CD4-positive, alpha-beta T cell treated with Interleukin-1 beta for 1 hour (primary cell): ENCODE measurements around the gene ADGRG4.
"Not testable (repeated sequence)": the region's sequence is repeated elsewhere in the genome, so short reads cannot be mapped to it uniquely, and the experiment has no call there.

Experiments
- DNase-seq, 2 donors: peaks; one replicate each; pipeline ENCODE4 v3.0.0-alpha.2; 2020 to 2022

ADGRG4 gene, protein sequence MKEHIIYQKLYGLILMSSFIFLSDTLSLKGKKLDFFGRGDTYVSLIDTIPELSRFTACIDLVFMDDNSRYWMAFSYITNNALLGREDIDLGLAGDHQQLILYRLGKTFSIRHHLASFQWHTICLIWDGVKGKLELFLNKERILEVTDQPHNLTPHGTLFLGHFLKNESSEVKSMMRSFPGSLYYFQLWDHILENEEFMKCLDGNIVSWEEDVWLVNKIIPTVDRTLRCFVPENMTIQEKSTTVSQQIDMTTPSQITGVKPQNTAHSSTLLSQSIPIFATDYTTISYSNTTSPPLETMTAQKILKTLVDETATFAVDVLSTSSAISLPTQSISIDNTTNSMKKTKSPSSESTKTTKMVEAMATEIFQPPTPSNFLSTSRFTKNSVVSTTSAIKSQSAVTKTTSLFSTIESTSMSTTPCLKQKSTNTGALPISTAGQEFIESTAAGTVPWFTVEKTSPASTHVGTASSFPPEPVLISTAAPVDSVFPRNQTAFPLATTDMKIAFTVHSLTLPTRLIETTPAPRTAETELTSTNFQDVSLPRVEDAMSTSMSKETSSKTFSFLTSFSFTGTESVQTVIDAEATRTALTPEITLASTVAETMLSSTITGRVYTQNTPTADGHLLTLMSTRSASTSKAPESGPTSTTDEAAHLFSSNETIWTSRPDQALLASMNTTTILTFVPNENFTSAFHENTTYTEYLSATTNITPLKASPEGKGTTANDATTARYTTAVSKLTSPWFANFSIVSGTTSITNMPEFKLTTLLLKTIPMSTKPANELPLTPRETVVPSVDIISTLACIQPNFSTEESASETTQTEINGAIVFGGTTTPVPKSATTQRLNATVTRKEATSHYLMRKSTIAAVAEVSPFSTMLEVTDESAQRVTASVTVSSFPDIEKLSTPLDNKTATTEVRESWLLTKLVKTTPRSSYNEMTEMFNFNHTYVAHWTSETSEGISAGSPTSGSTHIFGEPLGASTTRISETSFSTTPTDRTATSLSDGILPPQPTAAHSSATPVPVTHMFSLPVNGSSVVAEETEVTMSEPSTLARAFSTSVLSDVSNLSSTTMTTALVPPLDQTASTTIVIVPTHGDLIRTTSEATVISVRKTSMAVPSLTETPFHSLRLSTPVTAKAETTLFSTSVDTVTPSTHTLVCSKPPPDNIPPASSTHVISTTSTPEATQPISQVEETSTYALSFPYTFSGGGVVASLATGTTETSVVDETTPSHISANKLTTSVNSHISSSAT (N-terminal part only)

DNA sequence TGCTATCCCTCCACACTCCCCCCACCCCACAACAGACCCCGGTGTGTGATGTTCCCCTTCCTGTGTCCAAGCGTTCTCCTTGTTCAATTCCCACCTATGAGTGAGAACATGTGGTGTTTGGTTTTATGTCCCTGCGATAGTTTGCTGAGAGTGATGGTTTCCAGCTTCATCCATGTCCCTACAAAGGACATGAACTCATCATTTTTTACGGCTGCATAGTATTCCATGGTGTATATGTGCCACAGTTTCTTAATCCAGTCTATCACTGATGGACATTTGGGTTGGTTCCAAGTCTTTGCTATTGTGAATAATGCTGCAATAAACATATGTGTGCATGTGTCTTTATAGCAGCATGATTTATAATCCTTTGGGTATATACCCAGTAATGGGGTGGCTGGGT, at the start of gene ADGRG4:
Gene ADGRG4, plus strand, starts transcription at position 243 of the 400 bp plus-strand sequence. CDS start 7,815 bp downstream, outside the sequence.
- DNase-seq, result not testable (repeated sequence)

DNA sequence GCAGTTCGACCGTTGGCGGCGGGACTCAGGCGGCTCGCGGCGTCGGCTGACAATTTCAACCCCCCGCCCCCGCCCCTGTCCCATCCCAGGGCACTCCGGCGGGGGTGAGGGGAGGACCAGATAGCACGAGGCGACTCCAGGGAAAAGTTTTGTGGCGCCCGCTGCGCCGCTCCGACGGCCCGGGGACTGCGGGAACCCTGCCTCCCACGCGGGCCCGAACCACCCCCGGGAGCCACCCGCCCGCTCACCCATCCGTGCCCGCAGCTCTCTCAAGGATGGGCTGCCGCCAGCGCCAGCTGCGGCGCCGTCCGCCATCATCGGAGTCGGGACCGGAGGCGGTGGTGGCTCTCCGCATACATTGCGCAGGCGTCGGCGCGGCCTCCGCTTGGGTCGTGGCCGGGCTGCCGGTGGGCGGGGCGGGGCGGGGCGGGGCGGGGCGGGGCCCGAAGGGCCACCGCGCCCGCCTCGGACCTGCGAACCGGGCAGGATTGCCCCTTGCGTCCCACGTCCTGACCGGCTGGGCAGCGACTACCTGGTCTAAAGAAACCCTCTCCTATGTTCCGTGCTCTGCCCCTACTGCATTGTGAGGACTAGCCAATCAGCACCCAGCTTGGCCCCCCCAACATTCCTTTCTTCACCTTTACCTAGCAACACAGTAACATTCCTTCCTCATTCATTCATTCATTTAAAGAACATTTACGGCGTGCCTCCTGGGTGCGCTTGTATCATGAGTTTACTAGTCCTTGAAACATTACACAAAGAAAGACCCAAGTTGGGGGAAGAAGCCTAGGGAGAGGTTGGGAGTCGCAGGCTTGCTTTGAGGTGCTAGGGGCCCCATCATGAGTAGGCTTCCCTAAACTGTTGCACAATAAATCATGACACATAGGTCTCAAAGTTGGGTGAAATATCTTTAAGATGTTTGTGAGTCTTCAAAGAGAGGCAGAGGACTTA, 49.4 kb upstream of the ADGRG4 start, which contains the start of gene MAP7D3:
Gene MAP7D3, minus strand, starts transcription at position 360 of the 951 bp plus-strand sequence. Its CDS starts 42 bp downstream, at position 318.
- DNase-seq, result peak; percentile 73 to 79

DNA sequence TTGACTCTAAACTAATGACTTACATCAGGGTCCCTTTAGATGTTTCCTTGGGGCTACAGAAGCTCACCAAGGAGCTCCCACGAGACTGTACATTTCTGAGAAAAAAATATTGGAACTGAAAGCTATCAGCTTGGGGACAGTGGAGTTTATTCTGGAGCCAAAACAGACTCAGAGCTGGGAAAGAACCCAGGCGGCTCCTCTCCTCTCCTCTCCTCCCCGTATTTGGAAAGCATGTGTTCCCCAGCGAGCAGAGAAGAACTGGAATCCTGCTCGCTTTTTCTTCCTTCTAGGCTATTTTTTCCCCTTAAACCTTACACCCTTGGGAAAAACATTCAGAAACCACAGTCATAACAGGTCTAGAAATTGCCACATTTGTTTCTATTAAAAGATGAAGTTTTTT, 45.2 kb upstream of the ADGRG4 start:
- DNase-seq, result no peak

DNA sequence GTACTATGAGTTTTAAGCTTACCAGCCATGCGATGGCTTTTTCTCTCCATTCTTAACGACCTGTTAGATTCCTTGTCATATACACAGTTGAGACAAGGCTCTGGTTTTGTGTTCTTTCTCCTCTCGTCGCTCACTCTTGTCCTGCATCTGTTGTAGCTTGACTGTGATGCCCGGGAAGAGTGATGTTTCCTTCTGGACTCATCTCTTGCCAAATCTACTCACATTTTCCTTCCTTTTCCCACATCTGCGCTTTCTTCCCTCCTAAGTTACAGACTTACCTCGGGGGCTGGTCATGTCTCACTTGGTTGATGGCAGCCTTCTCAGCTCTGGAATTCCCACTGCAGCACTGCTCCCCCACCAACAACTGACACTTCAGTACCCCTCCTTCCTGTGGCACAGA, 44.7 kb upstream of the ADGRG4 start:
- no peak for DNase-seq

DNA sequence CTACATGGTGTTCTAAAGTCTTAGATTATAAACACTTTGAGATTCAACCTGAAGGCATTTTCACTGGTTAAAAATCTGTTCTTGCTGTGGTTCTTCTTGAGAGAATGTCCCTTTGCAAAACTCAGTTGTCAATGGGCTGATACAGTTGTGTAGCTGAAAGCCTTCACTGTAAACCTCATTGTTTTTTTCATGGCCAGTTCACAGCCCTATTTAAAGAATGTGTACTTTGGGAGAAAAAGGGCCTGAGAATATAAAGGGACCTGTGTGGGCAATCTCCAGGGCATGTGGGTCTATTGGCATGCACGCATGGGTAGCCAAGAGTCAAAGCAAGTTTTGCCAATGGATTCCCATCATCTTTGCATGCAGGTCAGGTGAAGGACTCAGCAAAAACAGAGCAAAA, 41.8 kb upstream of the ADGRG4 start:
- DNase-seq, result no peak

DNA sequence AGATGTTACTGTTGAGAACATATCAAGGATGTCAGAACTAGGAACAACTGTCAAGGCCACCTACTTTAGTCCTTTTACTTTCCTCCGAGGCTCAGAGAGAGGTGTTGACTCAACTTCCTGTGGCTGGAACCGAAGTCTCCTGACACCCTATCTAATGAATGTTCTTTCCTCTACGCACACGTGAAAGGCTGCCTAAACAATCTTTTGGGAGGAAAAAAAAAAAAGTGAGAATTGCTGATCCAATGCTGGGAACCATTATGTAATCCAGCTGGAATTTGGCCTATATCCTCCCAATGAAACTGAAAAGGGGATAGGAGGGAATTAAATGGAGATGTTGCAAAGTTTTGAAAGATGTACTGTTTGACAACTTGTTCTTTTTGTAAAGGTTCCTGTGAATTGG, 41.2 kb upstream of the ADGRG4 start:
- peak in 1 of 2 donors; percentile 11 for DNase-seq

DNA sequence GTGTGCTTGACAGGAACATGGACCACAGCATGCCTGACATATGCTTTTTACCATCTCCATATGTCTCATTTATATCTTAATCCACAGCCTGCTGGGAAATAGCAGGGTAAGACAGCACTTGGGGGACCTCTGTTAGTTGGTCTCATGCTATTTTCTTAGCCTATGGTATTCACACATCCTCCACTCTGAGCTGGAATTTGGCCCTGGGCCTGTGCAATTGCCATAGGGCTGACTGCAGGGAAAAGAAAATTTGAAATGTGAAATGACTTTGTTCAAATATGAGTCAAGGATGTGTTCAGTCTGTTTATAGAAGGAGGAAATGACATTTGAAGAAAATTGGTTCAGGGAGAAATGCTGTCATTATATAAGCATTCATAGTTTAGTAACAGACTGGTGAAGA, 40.0 kb upstream of the ADGRG4 start:
- DNase-seq, result no peak

DNA sequence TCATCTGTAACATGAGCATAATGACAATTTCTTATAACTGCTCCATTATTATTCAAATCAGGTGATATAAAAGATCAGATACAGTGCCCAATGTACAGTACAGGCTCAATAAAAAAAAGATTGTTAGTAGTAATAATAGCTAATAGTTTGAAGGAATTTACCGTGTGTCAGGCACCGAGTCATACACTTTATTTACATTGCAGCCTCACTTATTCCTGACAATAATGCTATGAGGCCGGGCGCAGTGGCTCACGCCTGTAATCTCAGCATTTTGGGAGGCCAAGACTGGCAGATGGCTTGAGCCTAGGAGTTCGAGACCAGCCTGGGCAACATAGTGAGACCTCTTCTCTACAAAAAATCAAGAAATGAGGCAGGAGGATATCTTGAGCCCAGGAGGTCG, 39.4 kb upstream of the ADGRG4 start:
- DNase-seq, result no peak

DNA sequence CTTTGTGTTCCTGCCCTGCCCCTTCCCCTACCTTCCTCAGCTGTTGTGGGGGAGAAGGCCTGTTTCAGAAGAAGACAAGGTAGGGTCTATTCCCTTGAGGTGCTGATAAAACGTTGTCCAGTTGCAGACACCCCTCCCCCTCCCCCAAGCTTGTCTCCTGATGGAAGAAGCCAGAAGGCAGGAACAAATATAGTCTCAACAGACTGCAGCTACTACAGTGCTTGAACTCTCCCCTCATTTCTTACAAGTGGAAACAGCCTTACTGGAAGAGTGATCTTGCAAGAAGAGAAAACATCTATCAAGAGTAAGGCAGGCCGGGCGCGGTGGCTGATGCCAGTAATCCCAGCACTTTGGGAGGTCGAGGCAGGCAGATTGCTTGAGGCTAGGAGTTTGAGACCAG, 38.5 kb upstream of the ADGRG4 start:
- DNase-seq, result no peak

DNA sequence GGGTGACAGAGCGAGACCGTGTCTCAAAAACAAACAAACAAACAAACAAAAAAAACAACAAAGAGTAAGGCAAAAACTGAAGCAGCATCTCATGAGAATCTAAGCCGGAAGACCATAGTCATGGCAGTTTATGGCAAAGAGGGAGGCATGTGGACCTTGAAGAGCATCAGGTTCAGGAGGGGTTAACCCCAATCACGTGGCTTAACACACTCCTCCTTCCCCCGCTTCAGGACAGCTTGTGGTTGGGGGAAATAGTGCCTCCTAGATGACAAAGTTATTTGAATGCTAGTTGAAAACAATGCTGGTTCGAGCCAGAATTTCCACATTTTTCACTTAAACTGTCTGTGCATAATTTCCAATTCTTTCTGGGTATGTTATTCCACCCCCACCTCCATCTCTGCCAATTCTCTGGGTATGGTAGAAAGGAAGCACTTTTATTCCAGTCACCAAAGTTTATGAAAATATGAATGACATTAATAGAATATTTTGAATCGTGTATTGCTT, 37.9 kb upstream of the ADGRG4 start:
- no peak for DNase-seq

DNA sequence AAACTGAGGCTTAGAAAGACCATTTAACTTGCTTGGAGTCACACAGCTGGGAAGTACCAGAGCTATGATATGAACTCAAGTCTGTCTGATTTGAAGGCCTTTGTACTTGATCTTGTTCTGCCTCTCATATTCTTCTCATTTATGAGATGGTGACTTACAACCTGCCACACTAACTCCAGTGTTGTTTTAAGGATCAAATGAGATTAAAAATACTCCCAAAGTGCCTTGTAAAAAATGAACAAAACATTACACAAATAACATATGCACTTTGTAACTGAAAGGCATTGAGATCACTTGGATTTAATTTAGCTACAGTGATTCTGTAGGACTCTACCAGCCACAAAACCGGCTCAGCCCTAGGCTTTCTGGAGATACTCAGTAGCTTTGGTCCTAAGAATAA, 33.9 kb upstream of the ADGRG4 start:
- DNase-seq, result no peak

DNA sequence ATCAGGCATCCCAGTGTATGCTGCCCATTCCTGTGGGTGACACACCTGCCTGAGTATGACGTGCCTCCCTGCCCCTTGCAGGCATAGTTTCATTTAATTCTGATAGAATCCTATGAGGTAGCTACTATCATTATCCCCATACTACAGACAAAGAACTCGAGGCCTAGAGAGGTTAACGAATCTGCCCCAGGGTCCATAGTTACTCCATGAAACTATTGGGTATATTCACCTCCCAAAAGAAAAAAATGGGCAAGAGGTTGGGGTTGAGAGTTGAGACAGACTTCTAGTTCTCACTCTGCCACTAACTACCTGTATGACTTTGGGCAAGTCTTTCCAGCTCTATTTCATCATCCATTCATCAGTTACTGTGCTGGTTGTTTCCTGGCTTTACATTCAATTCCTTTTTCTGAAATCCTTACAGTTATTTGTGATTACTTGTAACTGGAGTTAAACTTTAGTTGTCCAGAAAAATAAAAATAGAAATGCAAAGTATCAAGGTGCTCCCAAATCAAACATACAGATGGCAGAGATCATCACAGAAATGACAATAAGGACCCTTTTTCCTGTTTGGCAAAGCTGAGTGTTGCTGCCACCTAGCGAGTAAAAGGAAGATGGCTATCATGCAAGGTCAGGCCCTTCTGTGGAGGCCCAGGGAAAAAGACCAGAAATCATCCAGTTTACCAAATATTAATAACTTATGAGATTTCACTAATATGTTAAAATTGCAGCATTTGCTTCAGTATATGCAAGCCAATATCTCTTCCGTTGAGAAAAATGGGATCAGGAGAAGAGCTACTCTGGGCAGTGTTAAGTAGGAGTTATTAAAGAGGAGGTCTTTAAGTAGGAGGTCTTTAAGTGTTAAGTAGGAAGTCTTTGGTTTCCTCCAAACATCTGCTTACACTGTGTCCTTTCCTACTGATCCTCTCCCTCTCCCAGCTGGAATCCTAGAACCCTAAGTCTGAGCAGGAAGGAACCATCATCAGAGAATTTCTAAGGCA, 32.4 kb upstream of the ADGRG4 start:
- DNase-seq, result peak; percentile 40 to 58

DNA sequence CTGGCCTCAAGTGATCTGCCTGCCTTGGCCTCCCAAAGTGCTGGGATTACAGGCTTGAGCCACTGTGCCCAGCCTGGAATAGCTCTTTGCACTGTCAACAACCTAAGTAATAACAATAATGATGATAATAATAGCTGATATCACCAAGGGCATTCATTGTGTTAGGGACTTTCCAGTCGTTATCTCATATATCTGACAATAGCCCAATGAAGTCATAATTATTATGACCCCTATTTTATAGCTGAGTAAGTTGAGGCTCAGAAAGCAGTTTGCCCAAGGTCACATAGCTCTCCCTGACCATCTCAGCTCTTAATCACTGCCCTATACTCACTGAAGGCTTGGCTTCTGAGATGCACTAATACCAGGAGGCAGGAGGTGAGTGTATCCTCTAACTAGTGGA, 30.8 kb upstream of the ADGRG4 start:
- no peak for DNase-seq

DNA sequence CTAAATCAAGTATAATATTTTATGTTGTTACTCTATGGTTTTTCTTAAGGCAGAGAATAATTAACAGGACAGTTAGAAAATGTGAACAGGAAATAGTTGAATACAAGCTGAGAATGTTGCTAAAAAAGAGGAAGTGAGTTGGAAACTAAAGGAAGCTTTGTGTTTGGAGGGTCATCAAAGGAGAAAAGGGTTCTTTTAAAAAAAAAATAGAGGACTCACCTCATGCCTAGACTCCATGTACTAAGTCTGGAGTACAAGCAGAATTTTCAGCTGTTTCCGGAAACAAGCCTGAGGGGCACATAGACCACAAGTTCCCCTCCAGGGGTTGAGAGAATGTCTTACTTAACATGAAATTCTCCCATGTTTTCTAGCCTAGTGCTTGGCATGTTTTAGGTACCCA, 29.5 kb upstream of the ADGRG4 start:
- DNase-seq, result no peak

DNA sequence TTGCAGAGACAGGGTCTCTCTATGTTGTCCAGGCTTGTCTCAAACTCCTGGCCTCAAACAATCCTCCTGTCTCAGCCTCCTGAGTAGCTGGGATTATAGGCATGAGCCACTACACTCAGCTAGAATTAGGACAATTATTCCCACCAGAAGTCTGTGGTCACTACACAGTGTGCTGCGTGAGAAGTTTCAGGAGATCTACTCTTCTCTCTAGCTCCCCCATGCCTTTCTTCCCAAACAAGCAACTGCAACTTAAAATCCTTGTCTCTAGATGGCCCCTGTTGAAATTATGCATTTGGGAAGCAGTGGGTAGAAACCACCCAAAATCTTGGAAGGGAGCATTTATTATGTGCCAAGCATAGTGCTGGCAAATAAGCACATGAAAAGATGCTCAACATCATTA, 28.4 kb upstream of the ADGRG4 start:
- DNase-seq, result no peak

DNA sequence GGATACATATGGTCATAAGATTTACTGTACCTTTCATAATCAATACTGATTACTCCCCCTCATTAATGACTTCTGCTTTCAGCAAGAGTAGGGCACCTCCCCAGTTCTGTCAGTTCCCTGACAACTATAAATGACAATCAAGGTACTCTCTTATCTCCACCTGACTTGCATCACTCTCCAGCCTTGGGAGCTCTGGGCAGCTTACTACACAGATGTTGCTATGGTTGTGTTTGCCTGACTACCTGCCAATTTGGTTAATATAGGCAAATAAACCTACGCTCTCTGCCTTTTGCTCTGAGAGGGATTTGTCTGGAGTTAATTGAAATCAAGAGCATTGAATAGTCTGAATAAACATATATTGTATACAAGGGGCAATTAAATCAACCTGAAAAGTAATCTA, 26.8 kb upstream of the ADGRG4 start:
- DNase-seq, result no peak

DNA sequence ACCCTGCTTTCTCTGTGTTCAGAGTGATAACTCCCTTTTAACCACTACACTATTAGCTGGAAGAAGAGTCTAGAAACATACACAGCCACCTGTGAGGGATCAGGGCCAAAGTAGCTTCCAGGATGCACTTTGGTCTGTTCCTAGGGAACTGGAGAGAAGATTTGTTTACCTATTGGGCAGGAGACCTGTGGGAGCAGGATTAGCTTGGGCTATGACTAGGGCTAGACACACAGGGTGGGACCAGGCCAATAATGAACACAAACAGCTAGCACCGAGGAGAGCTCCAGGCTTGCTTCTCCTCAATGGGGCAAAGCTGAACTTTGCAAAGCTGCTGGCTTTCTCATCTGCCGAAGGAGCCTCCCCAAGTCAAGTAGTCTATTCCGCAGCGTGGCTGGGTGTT, 25.2 kb upstream of the ADGRG4 start:
- DNase-seq, result no peak

DNA sequence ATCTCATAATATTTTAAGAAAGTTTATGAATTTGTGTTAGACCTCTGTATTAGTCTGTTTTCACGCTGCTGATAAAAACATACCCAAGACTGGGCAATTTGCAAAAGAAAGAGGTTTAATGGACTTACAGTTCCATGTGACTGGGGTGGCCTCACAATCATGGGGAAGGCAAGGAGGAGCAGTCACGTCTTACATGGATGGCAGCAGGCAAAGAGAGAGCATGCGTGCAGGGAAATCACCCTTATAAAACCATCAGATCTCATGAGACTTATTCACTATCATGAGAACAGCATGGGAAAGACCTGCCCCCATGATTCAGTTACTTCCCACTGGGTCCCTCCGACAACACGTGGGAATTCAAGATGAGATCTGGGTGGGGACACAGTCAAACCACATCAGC, 14.4 kb upstream of the ADGRG4 start:
- not testable (repeated sequence) for DNase-seq

DNA sequence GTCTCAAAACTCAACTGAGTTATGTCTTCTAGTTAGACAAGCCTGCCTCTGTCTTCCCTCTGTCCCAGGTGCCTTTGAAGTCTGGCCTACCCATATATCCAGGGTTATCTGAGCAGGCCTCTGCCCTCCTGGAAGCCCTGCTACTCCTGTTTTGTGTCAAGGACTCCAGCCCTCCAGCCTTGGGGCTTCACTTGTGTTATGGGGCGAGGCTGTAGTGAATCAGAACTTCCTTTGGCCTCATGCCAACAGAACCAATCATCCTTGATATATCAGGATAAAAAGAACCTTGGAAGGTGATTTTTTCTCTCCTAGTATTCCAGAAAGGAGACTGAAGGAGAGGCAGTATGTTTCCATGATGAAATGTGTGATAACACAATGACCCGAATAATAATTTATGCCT, 8.9 kb upstream of the ADGRG4 start:
- no peak for DNase-seq

DNA sequence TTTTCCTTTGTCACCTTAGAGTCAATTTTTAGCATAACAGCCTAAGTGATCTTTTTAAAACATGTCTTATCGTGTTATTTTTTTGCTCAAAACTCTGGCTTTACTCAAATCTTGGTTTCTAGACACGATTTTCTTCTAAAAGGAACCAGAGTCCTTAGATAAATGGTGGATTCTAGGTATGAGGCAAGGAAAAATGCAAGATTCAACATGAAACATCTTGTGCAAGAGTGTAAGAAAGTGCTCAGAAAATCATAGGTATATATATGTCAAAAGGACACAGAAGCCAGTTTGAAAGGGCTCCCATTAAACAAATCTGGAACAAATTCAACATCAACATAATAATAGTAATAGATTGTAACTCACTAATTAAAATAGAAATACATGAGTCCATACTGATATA, 8.1 kb upstream of the ADGRG4 start:
- no peak for DNase-seq
